IMR-90 (cell line): ENCODE data around the gene MYOF. TPM values are rescaled to one million over a fixed set of nuclear protein-coding genes. Genes with fewer than 3 reads are reported as not detected.

Experiments used
- ATAC-seq: fragments of 200-7000 bp; cut with Tn5 transposase; 2 replicates; pipeline ENCODE4 v1.9.1; 2020; ENCODE audit warnings: low read depth, mild to moderate bottlenecking, moderate library complexity
- BruUV-seq: library from RNA; stranded (reverse); fragments of 400-500 nt; replicated peaks from 2 replicates; lab custom pipeline; 2021; lab: Mats Ljungman, UMichigan
- CTCF ChIA-PET: fragments of 300-600 bp; formaldehyde crosslinking; extraction: SDS; loops from one replicate; lab custom pipeline; 2021; ENCODE audit warnings: antibody characterized with exemption; lab: Yijun Ruan, JAX
- POLR2A ChIA-PET: fragments of 300-600 bp; sonication (Branson Sonifier 250); formaldehyde crosslinking; loops from one replicate; lab custom pipeline; 2022; ENCODE audit warnings: antibody characterized with exemption; ENCODE audit not compliant: unreplicated experiment; lab: Charles Lee
- DNase-seq: peaks from one replicate; pipeline ENCODE4 v3.0.0; 2013
- H2AFZ ChIP-seq: replicated peaks from 2 replicates; pipeline ENCODE3; 2013; ENCODE audit warnings: low read length, mild to moderate bottlenecking; ENCODE audit not compliant: poor library complexity
- H2AK5ac ChIP-seq: 2 replicates; pipeline ENCODE4 v1.6.1; 2013; ENCODE audit warnings: low read depth, low read length, inconsistent platforms
- H2AK9ac ChIP-seq: replicated peaks from 2 replicates; pipeline ENCODE3; 2013; ENCODE audit warnings: mild to moderate bottlenecking, low read depth, low read length, moderate library complexity; ENCODE audit not compliant: poor library complexity
- H2BK120ac ChIP-seq: 2 replicates; pipeline ENCODE4 v1.6.1; 2013; ENCODE audit warnings: low read depth, low read length, inconsistent platforms
- H2BK15ac ChIP-seq: 3 replicates; pipeline ENCODE4 v1.6.1; 2013; ENCODE audit warnings: low read depth, low read length, inconsistent platforms
- H2BK20ac ChIP-seq: 2 replicates; pipeline ENCODE4 v1.6.1; 2013; ENCODE audit warnings: low read depth, mild to moderate bottlenecking, inconsistent platforms, low read length, moderate library complexity
- H2BK5ac ChIP-seq: 2 replicates; pipeline ENCODE4 v1.6.1; 2013; ENCODE audit warnings: mild to moderate bottlenecking, low read depth, low read length, inconsistent platforms; ENCODE audit not compliant: poor library complexity, severe bottlenecking
- H3K14ac ChIP-seq: replicated peaks from 2 replicates; pipeline ENCODE4 v1.6.1; 2013; ENCODE audit warnings: low read depth, low read length, inconsistent platforms
- H3K18ac ChIP-seq: 2 replicates; pipeline ENCODE4 v1.6.1; 2013; ENCODE audit warnings: low read depth, low read length, control low read depth
- H3K23ac ChIP-seq: 2 replicates; pipeline ENCODE4 v1.6.1; 2013; ENCODE audit warnings: low read depth, low read length, inconsistent platforms
- H3K27ac ChIP-seq: 2 replicates; pipeline ENCODE4 v1.5.1; 2013; ENCODE audit warnings: mild to moderate bottlenecking, control low read depth, low read length; ENCODE audit not compliant: insufficient read depth
- H3K27me3 ChIP-seq: 2 replicates; pipeline ENCODE4 v1.6.1; 2013; ENCODE audit warnings: low read length; ENCODE audit not compliant: control insufficient read depth, insufficient read depth
- H3K36me3 ChIP-seq: 2 replicates; pipeline ENCODE4 v1.6.1; 2013; ENCODE audit warnings: low read length, mixed read lengths; ENCODE audit not compliant: control insufficient read depth, insufficient read depth
- H3K4ac ChIP-seq: 2 replicates; pipeline ENCODE4 v1.6.1; 2013; ENCODE audit warnings: low read depth, low read length, inconsistent platforms
- H3K4me1 ChIP-seq: 2 replicates; pipeline ENCODE4 v1.6.1; 2013; ENCODE audit warnings: low read length, mixed read lengths; ENCODE audit not compliant: control insufficient read depth, insufficient read depth
- H3K4me2 ChIP-seq: 2 replicates; pipeline ENCODE4 v1.6.1; 2013; ENCODE audit warnings: low read depth, mild to moderate bottlenecking, control low read depth, low read length, moderate library complexity
- H3K4me3 ChIP-seq: 2 replicates; pipeline ENCODE4 v1.5.1; 2013; ENCODE audit warnings: low read depth, mild to moderate bottlenecking, control low read depth, low read length, moderate library complexity; ENCODE audit not compliant: insufficient read depth
- H3K56ac ChIP-seq: 2 replicates; pipeline ENCODE4 v1.6.1; 2013; ENCODE audit warnings: low read length, inconsistent platforms; ENCODE audit not compliant: insufficient read depth; ENCODE audit errors: extremely low read depth
- H3K79me1 ChIP-seq, 2 experiments: 2 replicates each; pipeline ENCODE4 v1.6.1; 2013; ENCODE audit warnings: low read length in 2 of 2, inconsistent platforms in 1 of 2, low read depth in 1 of 2
- H3K9ac ChIP-seq: 2 replicates; pipeline ENCODE4 v1.6.1; 2013; ENCODE audit warnings: low read depth, low read length, control low read depth
- H3K9me1 ChIP-seq: 2 replicates; pipeline ENCODE4 v1.6.1; 2013; ENCODE audit warnings: low read length, inconsistent platforms; ENCODE audit not compliant: insufficient read depth
- H3K9me3 ChIP-seq: 2 replicates; pipeline ENCODE4 v1.6.1; 2013; ENCODE audit warnings: low read length; ENCODE audit not compliant: control insufficient read depth, insufficient read depth
- H4K20me1 ChIP-seq: 2 replicates; pipeline ENCODE4 v1.6.1; 2013; ENCODE audit warnings: low read length, inconsistent platforms; ENCODE audit not compliant: insufficient read depth
- H4K5ac ChIP-seq: 2 replicates; pipeline ENCODE4 v1.6.1; 2013; ENCODE audit warnings: mild to moderate bottlenecking, low read depth, low read length, control low read depth
- H4K8ac ChIP-seq, 2 experiments: 2 replicates each; pipeline ENCODE4 v1.6.1; 2013; ENCODE audit warnings: low read depth in 2 of 2, low read length in 2 of 2, control low read depth in 1 of 2, inconsistent platforms in 1 of 2
- H4K91ac ChIP-seq: 2 replicates; pipeline ENCODE4 v1.6.1; 2013; ENCODE audit warnings: low read depth, low read length, inconsistent platforms; ENCODE audit not compliant: insufficient read depth
- BHLHE40 ChIP-seq: fragments of 150-350 bp; IDR thresholded peaks from 2 replicates; pipeline ENCODE4 v1.6.1; 2016; ENCODE audit warnings: mild to moderate bottlenecking, low read depth, low read length
- CEBPB ChIP-seq: IDR thresholded peaks from 2 replicates; pipeline ENCODE4 v1.6.1; 2012; ENCODE audit warnings: low read depth, low read length, improper control_type of control experiment
- CHD1 ChIP-seq: IDR thresholded peaks from 2 replicates; pipeline ENCODE4 v1.6.1; 2012; ENCODE audit warnings: low read depth, low read length, improper control_type of control experiment
- ELK1 ChIP-seq: fragments of 150-350 bp; IDR thresholded peaks from 2 replicates; pipeline ENCODE4 v1.6.1; 2016; ENCODE audit warnings: low read depth, mild to moderate bottlenecking, low read length, moderate library complexity, borderline replicate concordance
- FOS ChIP-seq: fragments of 150-350 bp; IDR thresholded peaks from 2 replicates; pipeline ENCODE4 v1.6.1; 2016; ENCODE audit warnings: low read depth, low read length
- MAFK ChIP-seq: IDR thresholded peaks from 2 replicates; pipeline ENCODE4 v1.6.1; 2012; ENCODE audit warnings: low read depth, low read length, improper control_type of control experiment
- MAZ ChIP-seq: IDR thresholded peaks from 2 replicates; pipeline ENCODE4 v1.6.1; 2012; ENCODE audit warnings: low read depth, mild to moderate bottlenecking, low read length, improper control_type of control experiment, moderate library complexity, borderline replicate concordance
- MXI1 ChIP-seq: IDR thresholded peaks from 2 replicates; pipeline ENCODE4 v1.6.1; 2012; ENCODE audit warnings: low read depth, mild to moderate bottlenecking, low read length, moderate library complexity, borderline replicate concordance
- NFE2L2 ChIP-seq: fragments of 150-350 bp; IDR thresholded peaks from 2 replicates; pipeline ENCODE4 v1.6.1; 2016; ENCODE audit warnings: low read depth, mild to moderate bottlenecking, low read length
- POLR2A ChIP-seq: IDR thresholded peaks from 2 replicates; pipeline ENCODE4 v1.6.1; 2012; ENCODE audit warnings: mild to moderate bottlenecking, low read depth, low read length
- RAD21 ChIP-seq: IDR thresholded peaks from 2 replicates; pipeline ENCODE4 v1.6.1; 2012; ENCODE audit warnings: low read length, improper control_type of control experiment
- RCOR1 ChIP-seq: IDR thresholded peaks from 2 replicates; pipeline ENCODE4 v1.6.1; 2012; ENCODE audit warnings: mild to moderate bottlenecking, low read length, improper control_type of control experiment; ENCODE audit not compliant: insufficient replicate concordance
- RFX5 ChIP-seq: IDR thresholded peaks from 2 replicates; pipeline ENCODE4 v1.8.0; 2012; ENCODE audit warnings: low read depth, mild to moderate bottlenecking, low read length, moderate library complexity
- SMC3 ChIP-seq: fragments of 150-350 bp; IDR thresholded peaks from 2 replicates; pipeline ENCODE4 v1.6.1; 2016; ENCODE audit warnings: low read depth, mild to moderate bottlenecking, antibody characterized with exemption, low read length, moderate library complexity
- WGBS, 2 experiments: methylation state at CpG; one replicate each; pipeline versions ENCODE4 v1.1.5 to v1.1.7; 2013; ENCODE audit warnings: missing lambda C conversion rate in 2 of 2; ENCODE audit not compliant: insufficient read length in 1 of 2; ENCODE audit errors: extremely low coverage in 2 of 2; 5-methylcytosine and 5-hydroxymethylcytosine counted together
- dilution Hi-C: fragments of 300-500 bp; cut with HindIII; formaldehyde crosslinking; loops from one replicate; pipeline ENCODE4 v1.14.3; 2018; ENCODE audit warnings: low sequenced_read_pairs; ENCODE audit not compliant: unreplicated experiment
- in situ Hi-C: fragments of 300-500 bp; cut with MboI; formaldehyde crosslinking; loops from 3 replicates; pipeline ENCODE4 v1.14.3; 2019; ENCODE audit warnings: low sequenced_read_pairs, inconsistent platforms, mixed read lengths
- intact Hi-C: fragments of 100-400 bp; cut with micrococcal nuclease; formaldehyde crosslinking; loops from 2 replicates; pipeline ENCODE4 v1.10.0; 2022
- polyA plus RNA-seq, 3 experiments: library from polyadenylated mRNA; depleted of rRNA; stranded (reverse); fragments of >200 nt; gene quantifications; 2 replicates each; pipeline ENCODE4 v1.2.3, GENCODE V29; 2012; ENCODE audit warnings: low replicate concordance in 1 of 3
- total RNA-seq: library from RNA; depleted of rRNA; stranded (reverse); fragments of >200 nt; gene quantifications from 2 replicates; pipeline ENCODE4 v1.2.3, GENCODE V29; 2012

The MYOF gene
- total and polyA plus RNA-seq, 2 of the 4 experiments (the other 2 are of a cell fraction), result 221 to 281 TPM

GRCh38 chr10:93465806-93466675 is 16.1 kb downstream of the MYOF start:
- ATAC-seq, result peak; percentile 48
- intact Hi-C loops, result no loop called here
- dilution Hi-C loops, result no loop called here
- peak; percentile 82 for TF ChIP-seq BHLHE40
- no peak for TF ChIP-seq CHD1
- TF ChIP-seq SMC3, result no peak
- TF ChIP-seq MAFK, result peak; percentile 41; the same call in 1 of the 2 replicates
- TF ChIP-seq RCOR1, result peak; percentile 58
- TF ChIP-seq POLR2A, result peak; percentile 16; the same call in 1 of the 2 replicates
- TF ChIP-seq MAZ, result 0 out of 2 replicates have a peak, but pooled peaks have one; percentile 29
- peak; percentile 80; the same call in 1 of the 2 replicates for TF ChIP-seq MXI1
- no peak for TF ChIP-seq CEBPB
- TF ChIP-seq RFX5, result no peak
- no peak for TF ChIP-seq ELK1
- TF ChIP-seq NFE2L2, result peak; percentile 83
- 0 out of 2 replicates have a peak, but pooled peaks have one; percentile 27 for TF ChIP-seq FOS
- TF ChIP-seq RAD21, result 0 out of 2 replicates have a peak, but pooled peaks have one; percentile 3

More at GRCh38 chr10:93465806-93466675, 16.1 kb downstream of the MYOF start:
- in situ Hi-C loops, result no loop called here
- ChIA-PET POLR2A (interaction anchor here (0.6 to 1.2 kb wide), 2 partner anchors 10 to 25 kb away, joined by 3 read pairs; no protein-coding TSS in a partner anchor), CTCF (interaction anchor here (2.8 kb wide), 1 partner anchor 16 kb away, joined by 21 read pairs; the partner anchor contains the start of gene MYOF)
- Histone ChIP-seq H2BK15ac (peak overlapping the region; percentile 63; the same call in 2 of the 3 replicates), H3K27me3 (no peaks in the 10 kb centered on the region), H4K5ac (peak overlapping the region; percentile 85), H4K20me1 (no peaks in the 10 kb centered on the region; the same call in 1 of the 2 replicates), H2AFZ (peak overlapping the region; percentile 67), H2AK9ac (peak overlapping the region; percentile 90), H3K4me1 (peaks cover 48% of the 10 kb centered on the region), H3K27ac (peak overlapping the region; percentile 90), H2BK120ac (peak overlapping the region; percentile 95), H3K56ac (peak overlapping the region; percentile 60), H3K9me3 (no peaks in the 10 kb centered on the region), H3K4me2 (peak overlapping the region; percentile 13), H2BK20ac (peak overlapping the region; percentile 92), H3K4ac (peak overlapping the region; percentile 96), H2AK5ac (peak overlapping the region; percentile 99), H3K79me1 (peaks cover 5 to 63% of the 10 kb centered on the region in 2 experiments), H3K36me3 (peaks cover 9% of the 10 kb centered on the region), H3K9me1 (peaks cover 15% of the 10 kb centered on the region), H3K23ac (peak overlapping the region; percentile 90), H3K9ac (peak overlapping the region; percentile 32), H3K14ac (peak overlapping the region; percentile 95), H2BK5ac (peak overlapping the region; percentile 98), H4K91ac (peak overlapping the region; percentile 96), H3K18ac (peak overlapping the region; percentile 87), H4K8ac (peak overlapping the region; percentile 82 to 92), H3K4me3 (no peak overlapping the region)
- DNase-seq, result peak; percentile 90
- 20% methylated on average over 2 of the region's 8 CpGs; no CpG with 5 or more reads in 1 of the 2 experiments for WGBS, 2 experiments
- BruUV-seq, result no TSS peak
